ENCODE data around the gene RBPJ. TPM values are rescaled to one million over a fixed set of nuclear protein-coding genes. Genes with fewer than 3 reads are reported as not detected.

The RBPJ gene
- total RNA-seq, 2 experiments from 2014 or later = 39.9 to 61.1 TPM

GRCh38 chr4:26303008-26303407, 17.8 kb upstream of the RBPJ start:
- H3K9me2 ChIP-seq (ENCODE audit: insufficient read depth, low read length) = no peaks in the 10 kb centered on the region
- DNase-seq (ENCODE audit: low spot score) = no peak
- no peaks in the 10 kb centered on the region for H3K36me3 ChIP-seq (ENCODE audit: insufficient read depth, low read length)
- intact Hi-C loops (cut with micrococcal nuclease; ENCODE audit: unreplicated experiment) = no loop called here
- no peaks in the 10 kb centered on the region for H3K79me2 ChIP-seq (ENCODE audit: insufficient read depth, low read depth, low read length)
- no peak overlapping the region for H2AFZ ChIP-seq (ENCODE audit: low read length)
- no peaks in the 10 kb centered on the region for H3K9me3 ChIP-seq (ENCODE audit: low read length)
- CTCF ChIA-PET (ENCODE audit: unreplicated experiment) = interaction anchor here (1.0 kb wide), 1 partner anchor 241 kb away, joined by 3 read pairs; no protein-coding TSS in a partner anchor
- no peaks in the 10 kb centered on the region for H3K4me1 ChIP-seq (ENCODE audit: insufficient read depth, low read length, poor library complexity, severe bottlenecking)
- no peak for TF ChIP-seq CTCF (conservative IDR thresholded peaks at IDR 0.05; ENCODE audit: low read length)
- no peak for TF ChIP-seq EZH2phosphoT487 (IDR thresholded peaks at IDR 0.05; ENCODE audit: borderline replicate concordance, low read depth, low read length)
- BruUV-seq (replicated peaks) = no TSS peak
- H3K4me3 ChIP-seq (ENCODE audit: low read depth, low read length, poor library complexity, severe bottlenecking) = no peak overlapping the region
- H3K4me2 ChIP-seq (ENCODE audit: low read length) = no peak overlapping the region
- H4K20me1 ChIP-seq (ENCODE audit: insufficient read depth, low read length) = no peaks in the 10 kb centered on the region
- H3K27ac ChIP-seq (ENCODE audit: low read depth, low read length, poor library complexity, severe bottlenecking) = no peak overlapping the region
- POLR2A ChIA-PET = interaction anchor here (0.5 to 0.7 kb wide), 2 partner anchors 13 to 765 kb away, joined by 4 to 9 read pairs; no protein-coding TSS in a partner anchor

- Histone ChIP-seq H3K79me2 (ENCODE audit: insufficient read depth, low read depth, low read length) (no peaks in the 10 kb centered on the region), H4K20me1 (ENCODE audit: insufficient read depth, low read length) (no peaks in the 10 kb centered on the region), H3K4me2 (ENCODE audit: low read length) (no peak overlapping the region), H2AFZ (ENCODE audit: low read length) (peak overlapping the region; percentile 43; the same call in 1 of the 2 replicates), H3K9me2 (ENCODE audit: insufficient read depth, low read length) (no peaks in the 10 kb centered on the region), H3K4me1 (ENCODE audit: insufficient read depth, low read length, poor library complexity, severe bottlenecking) (peaks cover 5% of the 10 kb centered on the region), H3K9me3 (ENCODE audit: low read length) (no peaks in the 10 kb centered on the region), H3K27ac (ENCODE audit: low read depth, low read length, poor library complexity, severe bottlenecking) (no peak overlapping the region), H3K4me3 (ENCODE audit: low read depth, low read length, poor library complexity, severe bottlenecking) (no peak overlapping the region), H3K36me3 (ENCODE audit: insufficient read depth, low read length) (no peaks in the 10 kb centered on the region)
- CTCF ChIA-PET (ENCODE audit: unreplicated experiment) = no interaction called here
- no TSS peak for BruUV-seq (replicated peaks)
- intact Hi-C loops (cut with micrococcal nuclease; ENCODE audit: unreplicated experiment) = no loop called here
- DNase-seq (ENCODE audit: low spot score) = no peak
- TF ChIP-seq CTCF (conservative IDR thresholded peaks at IDR 0.05; ENCODE audit: low read length) (no peak), EZH2phosphoT487 (IDR thresholded peaks at IDR 0.05; ENCODE audit: borderline replicate concordance, low read depth, low read length) (no peak)
- POLR2A ChIA-PET = no interaction called here
Observed at GRCh38 chr4:26307037-26307800, 13.6 kb upstream of the RBPJ start.

- intact Hi-C loops (cut with micrococcal nuclease; ENCODE audit: unreplicated experiment) = no loop called here
- ChIA-PET POLR2A (interaction anchor here (0.7 kb wide), 1 partner anchor 105 kb away, joined by 3 read pairs; no protein-coding TSS in a partner anchor), CTCF (ENCODE audit: unreplicated experiment) (no interaction called here)
- H3K9me3 ChIP-seq (ENCODE audit: low read length) = no peaks in the 10 kb centered on the region
- H4K20me1 ChIP-seq (ENCODE audit: insufficient read depth, low read length) = no peaks in the 10 kb centered on the region
- no peaks in the 10 kb centered on the region for H3K36me3 ChIP-seq (ENCODE audit: insufficient read depth, low read length)
- TF ChIP-seq CTCF (conservative IDR thresholded peaks at IDR 0.05; ENCODE audit: low read length) (no peak), EZH2phosphoT487 (IDR thresholded peaks at IDR 0.05; ENCODE audit: borderline replicate concordance, low read depth, low read length) (no peak)
- no peaks in the 10 kb centered on the region for H3K9me2 ChIP-seq (ENCODE audit: insufficient read depth, low read length)
- BruUV-seq (replicated peaks) = no TSS peak
- no peak overlapping the region for H3K27ac ChIP-seq (ENCODE audit: low read depth, low read length, poor library complexity, severe bottlenecking)
- no peak for DNase-seq (ENCODE audit: low spot score)
- H3K4me1 ChIP-seq (ENCODE audit: insufficient read depth, low read length, poor library complexity, severe bottlenecking) = peaks cover 12% of the 10 kb centered on the region
- H3K4me3 ChIP-seq (ENCODE audit: low read depth, low read length, poor library complexity, severe bottlenecking) = no peak overlapping the region
- H2AFZ ChIP-seq (ENCODE audit: low read length) = no peak overlapping the region
- H3K4me2 ChIP-seq (ENCODE audit: low read length) = no peak overlapping the region
- H3K79me2 ChIP-seq (ENCODE audit: insufficient read depth, low read depth, low read length) = no peaks in the 10 kb centered on the region
Observed at GRCh38 chr4:26308568-26308967, 12.2 kb upstream of the RBPJ start.
